22Rv1 (cell line): ENCODE data around the gene SLC35G3.
"Not testable (repeated sequence)": the region's sequence is repeated elsewhere in the genome, so short reads cannot be mapped to it uniquely, and the experiment has no call there.

Experiments
- CTCF ChIP-seq: fragments of 450-650 bp; IDR thresholded peaks from 2 replicates; pipeline ENCODE4 v1.5.1; 2017; ENCODE audit warnings: mild to moderate bottlenecking
- ZFX ChIP-seq: fragments of 450-650 bp; IDR thresholded peaks from 2 replicates; pipeline ENCODE4 v1.6.1; 2017; ENCODE audit warnings: antibody characterized with exemption, borderline replicate concordance

GRCh38 chr17:35234315-35234714 is 40.1 kb upstream of the SLC35G3 start:
- TF ChIP-seq CTCF, ZFX: not testable (repeated sequence)
